Keratinocyte (primary cell): ENCODE measurements around the gene HACE1. TPM values are rescaled to one million over a fixed set of nuclear protein-coding genes. Genes with fewer than 3 reads are reported as not detected.
A peak's percentile ranks its signal among the peaks of the same experiment; 100 is the strongest.

Source experiments
- DNase-seq: peaks from one replicate; pipeline ENCODE4 v3.0.0-alpha.2; 2011; ENCODE audit warnings: low read depth, missing footprints, low spot score
- FAIRE-seq: peaks from 2 replicates; lab custom pipeline; 2011; peaks lifted over from hg19 to GRCh38; lab: Jason Lieb, UNC
- H2AFZ ChIP-seq: 2 replicates; pipeline ENCODE4 v1.6.0; 2012; ENCODE audit warnings: low read length, control low read depth, inconsistent platforms; ENCODE audit not compliant: control insufficient read depth
- H3K27ac ChIP-seq: 2 replicates; pipeline ENCODE4 v1.5.1; 2011; ENCODE audit warnings: low read length; ENCODE audit not compliant: control insufficient read depth, insufficient read depth
- H3K27me3 ChIP-seq: 3 replicates; pipeline ENCODE4 v1.6.0; 2011; ENCODE audit warnings: low read length; ENCODE audit not compliant: control insufficient read depth, insufficient read depth; ENCODE audit errors: extremely low read depth
- H3K36me3 ChIP-seq, 2 experiments: 2 replicates in 1 of 2; 3 replicates in 1 of 2; pipeline ENCODE4 v1.5.1; 2011; ENCODE audit warnings: low read length in 2 of 2, mild to moderate bottlenecking in 1 of 2; ENCODE audit not compliant: control insufficient read depth in 2 of 2, insufficient read depth in 2 of 2; ENCODE audit errors: extremely low read depth in 1 of 2
- H3K4me1 ChIP-seq: 3 replicates; pipeline ENCODE4 v1.5.1; 2011; ENCODE audit warnings: low read length; ENCODE audit not compliant: control insufficient read depth, insufficient read depth; ENCODE audit errors: extremely low read depth
- H3K4me2 ChIP-seq: 3 replicates; pipeline ENCODE4 v1.6.0; 2011; ENCODE audit warnings: low read depth, low read length; ENCODE audit not compliant: control insufficient read depth, insufficient read depth; ENCODE audit errors: extremely low read depth
- H3K4me3 ChIP-seq, 3 experiments: fragments of 200-600 bp in 1 of 3; sonication (generic) in 1 of 3; 2 replicates in 2 of 3; 3 replicates in 1 of 3; pipeline ENCODE4 v1.5.1; 2011 to 2016; ENCODE audit warnings: low read length in 3 of 3, mild to moderate bottlenecking in 3 of 3, control low read depth in 2 of 3, inconsistent platforms in 1 of 3, low read depth in 1 of 3, mixed read lengths in 1 of 3, mixed run types in 1 of 3, moderate library complexity in 1 of 3; ENCODE audit not compliant: control insufficient read depth in 2 of 3, insufficient read depth in 2 of 3; ENCODE audit errors: extremely low read depth in 1 of 3
- H3K79me2 ChIP-seq: 2 replicates; pipeline ENCODE4 v1.6.0; 2012; ENCODE audit warnings: low read length; ENCODE audit not compliant: control insufficient read depth, insufficient read depth
- H3K9ac ChIP-seq: 3 replicates; pipeline ENCODE4 v1.6.0; 2011; ENCODE audit warnings: low read length; ENCODE audit not compliant: control insufficient read depth, insufficient read depth; ENCODE audit errors: extremely low read depth
- H3K9me1 ChIP-seq: 3 replicates; pipeline ENCODE4 v1.6.0; 2011; ENCODE audit warnings: low read length; ENCODE audit not compliant: control insufficient read depth, insufficient read depth; ENCODE audit errors: extremely low read depth
- H3K9me3 ChIP-seq: 2 replicates; pipeline ENCODE4 v1.5.1; 2012; ENCODE audit warnings: low read depth, low read length; ENCODE audit not compliant: control insufficient read depth
- H4K20me1 ChIP-seq: 3 replicates; pipeline ENCODE4 v1.6.0; 2011; ENCODE audit warnings: low read length; ENCODE audit not compliant: control insufficient read depth, insufficient read depth; ENCODE audit errors: extremely low read depth
- CTCF ChIP-seq, 3 experiments: IDR thresholded peaks in 1 of 3; conservative IDR thresholded peaks in 1 of 3; optimal IDR thresholded peaks in 1 of 3; 2 replicates in 2 of 3; 3 replicates in 1 of 3; pipeline versions ENCODE3 to v1.5.1; 2011; ENCODE audit warnings: low read length in 3 of 3, mild to moderate bottlenecking in 3 of 3, moderate library complexity in 2 of 3, control low read depth in 1 of 3, inconsistent platforms in 1 of 3; ENCODE audit not compliant: insufficient read depth in 2 of 3; ENCODE audit errors: extremely low read depth in 1 of 3
- EZH2 ChIP-seq: IDR thresholded peaks from one replicate; pipeline ENCODE4 v1.6.1; 2012; ENCODE audit warnings: inconsistent platforms, mild to moderate bottlenecking, low read length, moderate library complexity
- dilution Hi-C: fragments of 300-500 bp; cut with MboI; formaldehyde crosslinking; loops from one replicate; pipeline ENCODE4 v1.7.0; 2020; ENCODE audit warnings: low sequenced_read_pairs; ENCODE audit not compliant: extremely low pct_ligation_motif_present
- polyA plus RNA-seq, 5 experiments: library from polyadenylated mRNA; depleted of rRNA in 3 of 5; stranded (reverse) in 3 of 5; stranded (forward) in 1 of 5; unstranded in 1 of 5; fragments of >200 nt; gene quantifications; 1 replicate in 1 of 5; 2 replicates in 3 of 5; 3 replicates in 1 of 5; pipeline versions ENCODE4 v1.2.1 to v1.2.3, GENCODE V29; 2011 to 2012; ENCODE audit warnings: missing spikeins in 2 of 5, low read depth in 1 of 5, low replicate concordance in 1 of 5

The HACE1 gene
- polyA plus RNA-seq, 1 donor (not counting 4 experiments of a cell fraction or from before 2014, with no cell fraction given), result 7.4 TPM

GRCh38 chr6:104700371-104701185, 159.1 kb downstream of the HACE1 start:
- Histone ChIP-seq H3K27ac (no peak overlapping the region), H3K9me3 (no peaks in the 10 kb centered on the region), H4K20me1 (no peaks in the 10 kb centered on the region), H3K79me2 (no peaks in the 10 kb centered on the region), H3K27me3 (no peaks in the 10 kb centered on the region), H3K9me1 (no peaks in the 10 kb centered on the region), H3K4me2 (no peak overlapping the region), H3K9ac (no peak overlapping the region), H3K4me3 (no peak overlapping the region), H3K4me1 (peaks cover 12% of the 10 kb centered on the region), H2AFZ (peak overlapping the region; percentile 2), H3K36me3 (no peaks in the 10 kb centered on the region)
- no peak for TF ChIP-seq CTCF (optimal IDR thresholded peaks at IDR 0.05 in 1 of 3, IDR thresholded peaks at IDR 0.05 in 1 of 3, conservative IDR thresholded peaks at IDR 0.05 in 1 of 3; ENCODE audit: extremely low read depth in 1 of 3, insufficient read depth in 2 of 3, low read length in 3 of 3)
- no peak for TF ChIP-seq EZH2
- dilution Hi-C loops, result no loop called here
- DNase-seq (no peak), FAIRE-seq (peak; percentile 9)

- Histone ChIP-seq H3K4me3 (no peak overlapping the region), H3K9me1 (no peaks in the 10 kb centered on the region), H3K27me3 (no peaks in the 10 kb centered on the region), H3K27ac (no peak overlapping the region), H4K20me1 (no peaks in the 10 kb centered on the region), H3K9me3 (no peaks in the 10 kb centered on the region), H3K4me1 (peaks cover 4% of the 10 kb centered on the region), H3K36me3 (no peaks in the 10 kb centered on the region), H3K4me2 (no peak overlapping the region), H2AFZ (no peak overlapping the region), H3K79me2 (no peaks in the 10 kb centered on the region), H3K9ac (no peak overlapping the region)
- dilution Hi-C loops, result no loop called here
- no peak for FAIRE-seq
- DNase-seq, result no peak
- no peak for TF ChIP-seq EZH2
- TF ChIP-seq CTCF (optimal IDR thresholded peaks at IDR 0.05 in 1 of 3, IDR thresholded peaks at IDR 0.05 in 1 of 3, conservative IDR thresholded peaks at IDR 0.05 in 1 of 3; ENCODE audit: extremely low read depth in 1 of 3, insufficient read depth in 2 of 3, low read length in 3 of 3), result no peak
Observed at GRCh38 chr6:104699593-104700329, 160.0 kb downstream of the HACE1 start.
